Keratinocyte (primary cell): Measurements from ENCODE around the gene CDH13. TPM values are rescaled to one million over a fixed set of nuclear protein-coding genes. Genes with fewer than 3 reads are reported as not detected.

ENCODE experiments used
- DNase-seq: peaks from one replicate; pipeline ENCODE4 v3.0.0-alpha.2; 2011; ENCODE audit warnings: low read depth, missing footprints, low spot score
- FAIRE-seq: peaks from 2 replicates; lab custom pipeline; 2011; peaks lifted over from hg19 to GRCh38; lab: Jason Lieb, UNC
- H2AFZ ChIP-seq: 2 replicates; pipeline ENCODE4 v1.6.0; 2012; ENCODE audit warnings: low read length, control low read depth, inconsistent platforms; ENCODE audit not compliant: control insufficient read depth
- H3K27ac ChIP-seq: 2 replicates; pipeline ENCODE4 v1.5.1; 2011; ENCODE audit warnings: low read length; ENCODE audit not compliant: control insufficient read depth, insufficient read depth
- H3K27me3 ChIP-seq: 3 replicates; pipeline ENCODE4 v1.6.0; 2011; ENCODE audit warnings: low read length; ENCODE audit not compliant: control insufficient read depth, insufficient read depth; ENCODE audit errors: extremely low read depth
- H3K36me3 ChIP-seq, 2 experiments: 2 replicates in 1 of 2; 3 replicates in 1 of 2; pipeline ENCODE4 v1.5.1; 2011; ENCODE audit warnings: low read length in 2 of 2, mild to moderate bottlenecking in 1 of 2; ENCODE audit not compliant: control insufficient read depth in 2 of 2, insufficient read depth in 2 of 2; ENCODE audit errors: extremely low read depth in 1 of 2
- H3K4me1 ChIP-seq: 3 replicates; pipeline ENCODE4 v1.5.1; 2011; ENCODE audit warnings: low read length; ENCODE audit not compliant: control insufficient read depth, insufficient read depth; ENCODE audit errors: extremely low read depth
- H3K4me2 ChIP-seq: 3 replicates; pipeline ENCODE4 v1.6.0; 2011; ENCODE audit warnings: low read depth, low read length; ENCODE audit not compliant: control insufficient read depth, insufficient read depth; ENCODE audit errors: extremely low read depth
- H3K4me3 ChIP-seq, 3 experiments: fragments of 200-600 bp in 1 of 3; sonication (generic) in 1 of 3; 2 replicates in 2 of 3; 3 replicates in 1 of 3; pipeline ENCODE4 v1.5.1; 2011 to 2016; ENCODE audit warnings: low read length in 3 of 3, mild to moderate bottlenecking in 3 of 3, control low read depth in 2 of 3, inconsistent platforms in 1 of 3, low read depth in 1 of 3, mixed read lengths in 1 of 3, mixed run types in 1 of 3, moderate library complexity in 1 of 3; ENCODE audit not compliant: control insufficient read depth in 2 of 3, insufficient read depth in 2 of 3; ENCODE audit errors: extremely low read depth in 1 of 3
- H3K79me2 ChIP-seq: 2 replicates; pipeline ENCODE4 v1.6.0; 2012; ENCODE audit warnings: low read length; ENCODE audit not compliant: control insufficient read depth, insufficient read depth
- H3K9ac ChIP-seq: 3 replicates; pipeline ENCODE4 v1.6.0; 2011; ENCODE audit warnings: low read length; ENCODE audit not compliant: control insufficient read depth, insufficient read depth; ENCODE audit errors: extremely low read depth
- H3K9me1 ChIP-seq: 3 replicates; pipeline ENCODE4 v1.6.0; 2011; ENCODE audit warnings: low read length; ENCODE audit not compliant: control insufficient read depth, insufficient read depth; ENCODE audit errors: extremely low read depth
- H3K9me3 ChIP-seq: 2 replicates; pipeline ENCODE4 v1.5.1; 2012; ENCODE audit warnings: low read depth, low read length; ENCODE audit not compliant: control insufficient read depth
- H4K20me1 ChIP-seq: 3 replicates; pipeline ENCODE4 v1.6.0; 2011; ENCODE audit warnings: low read length; ENCODE audit not compliant: control insufficient read depth, insufficient read depth; ENCODE audit errors: extremely low read depth
- CTCF ChIP-seq, 3 experiments: IDR thresholded peaks in 1 of 3; conservative IDR thresholded peaks in 1 of 3; optimal IDR thresholded peaks in 1 of 3; 2 replicates in 2 of 3; 3 replicates in 1 of 3; pipeline versions ENCODE3 to v1.5.1; 2011; ENCODE audit warnings: low read length in 3 of 3, mild to moderate bottlenecking in 3 of 3, moderate library complexity in 2 of 3, control low read depth in 1 of 3, inconsistent platforms in 1 of 3; ENCODE audit not compliant: insufficient read depth in 2 of 3; ENCODE audit errors: extremely low read depth in 1 of 3
- EZH2 ChIP-seq: IDR thresholded peaks from one replicate; pipeline ENCODE4 v1.6.1; 2012; ENCODE audit warnings: inconsistent platforms, mild to moderate bottlenecking, low read length, moderate library complexity
- dilution Hi-C: fragments of 300-500 bp; cut with MboI; formaldehyde crosslinking; loops from one replicate; pipeline ENCODE4 v1.7.0; 2020; ENCODE audit warnings: low sequenced_read_pairs; ENCODE audit not compliant: extremely low pct_ligation_motif_present
- polyA plus RNA-seq, 5 experiments: library from polyadenylated mRNA; depleted of rRNA in 3 of 5; stranded (reverse) in 3 of 5; stranded (forward) in 1 of 5; unstranded in 1 of 5; fragments of >200 nt; gene quantifications; 1 replicate in 1 of 5; 2 replicates in 3 of 5; 3 replicates in 1 of 5; pipeline versions ENCODE4 v1.2.1 to v1.2.3, GENCODE V29; 2011 to 2012; ENCODE audit warnings: missing spikeins in 2 of 5, low read depth in 1 of 5, low replicate concordance in 1 of 5

Gene CDH13
- polyA plus RNA-seq, 1 donor (not counting 4 experiments of a cell fraction or from before 2014, with no cell fraction given) = 111 TPM

GRCh38 chr16:82991410-82991809 is 364.6 kb downstream of the CDH13 start:
- Histone ChIP-seq H3K4me1 (peaks cover 9% of the 10 kb centered on the region), H3K27ac (no peak overlapping the region), H3K4me3 (no peak overlapping the region), H4K20me1 (no peaks in the 10 kb centered on the region), H3K79me2 (peaks cover 1% of the 10 kb centered on the region), H3K9me3 (no peaks in the 10 kb centered on the region), H3K36me3 (peaks cover 2 to 4% of the 10 kb centered on the region in 2 experiments), H3K27me3 (no peaks in the 10 kb centered on the region), H3K4me2 (no peak overlapping the region), H3K9me1 (no peaks in the 10 kb centered on the region), H2AFZ (no peak overlapping the region), H3K9ac (no peak overlapping the region)
- TF ChIP-seq CTCF (optimal IDR thresholded peaks at IDR 0.05 in 1 of 3, IDR thresholded peaks at IDR 0.05 in 1 of 3, conservative IDR thresholded peaks at IDR 0.05 in 1 of 3; ENCODE audit: extremely low read depth in 1 of 3, insufficient read depth in 2 of 3, low read length in 3 of 3) = no peak
- DNase-seq (no peak), FAIRE-seq (no peak)
- dilution Hi-C loops = no loop called here

GRCh38 chr16:82991966-82992675 is 365.4 kb downstream of the CDH13 start:
- Histone ChIP-seq H3K79me2 (peaks cover 8% of the 10 kb centered on the region), H2AFZ (no peak overlapping the region), H3K4me1 (peaks cover 9% of the 10 kb centered on the region), H3K9me3 (no peaks in the 10 kb centered on the region), H4K20me1 (no peaks in the 10 kb centered on the region), H3K4me3 (no peak overlapping the region), H3K36me3 (peaks cover 2 to 4% of the 10 kb centered on the region in 2 experiments), H3K27me3 (no peaks in the 10 kb centered on the region), H3K9ac (no peak overlapping the region), H3K4me2 (no peak overlapping the region), H3K9me1 (no peaks in the 10 kb centered on the region), H3K27ac (no peak overlapping the region)
- dilution Hi-C loops = no loop called here
- TF ChIP-seq EZH2 (no peak), CTCF (optimal IDR thresholded peaks at IDR 0.05 in 1 of 3, IDR thresholded peaks at IDR 0.05 in 1 of 3, conservative IDR thresholded peaks at IDR 0.05 in 1 of 3; ENCODE audit: extremely low read depth in 1 of 3, insufficient read depth in 2 of 3, low read length in 3 of 3) (no peak)
- DNase-seq = no peak
- FAIRE-seq = no peak
